Neural cell (in vitro differentiated cells): Measurements from ENCODE around the gene PLCH1.

Experiments used
- EZH2 ChIP-seq: fragments of 200-600, 300-800 bp; shearing (Covaris generic), sonication (generic); IDR thresholded peaks from 2 replicates; pipeline ENCODE4 v1.6.1; 2014; ENCODE audit warnings: antibody characterized with exemption, low read length, borderline replicate concordance, mild to moderate bottlenecking; ENCODE audit not compliant: insufficient read depth, poor library complexity, severe bottlenecking
- POLR2AphosphoS5 ChIP-seq: IDR thresholded peaks from 2 replicates; pipeline ENCODE4 v1.6.1; 2012
- RAD21 ChIP-seq: fragments of 450-650 bp; conservative IDR thresholded peaks from 2 replicates; pipeline ENCODE4 v1.6.1; 2014; ENCODE audit warnings: antibody characterized with exemption, mild to moderate bottlenecking, moderate library complexity
- SMC3 ChIP-seq: fragments of 450-650 bp; conservative IDR thresholded peaks from 2 replicates; pipeline ENCODE4 v1.6.1; 2014; ENCODE audit warnings: antibody characterized with exemption, mild to moderate bottlenecking, moderate library complexity; ENCODE audit not compliant: poor library complexity
- TAF1 ChIP-seq: IDR thresholded peaks from 2 replicates; pipeline ENCODE4 v1.6.1; 2012; ENCODE audit warnings: low read depth
- TF ChIP-seq, protein P1 (sequence below): fragments of 450-650 bp; IDR thresholded peaks from 2 replicates; pipeline ENCODE4 v1.5.1; 2014; ENCODE audit warnings: antibody characterized with exemption, mild to moderate bottlenecking, moderate library complexity; ENCODE audit not compliant: poor library complexity, severe bottlenecking
- TF ChIP-seq, protein P2 (sequence below): IDR thresholded peaks from 2 replicates; pipeline ENCODE4 v1.6.1; 2012; ENCODE audit warnings: borderline replicate concordance

DNA sequence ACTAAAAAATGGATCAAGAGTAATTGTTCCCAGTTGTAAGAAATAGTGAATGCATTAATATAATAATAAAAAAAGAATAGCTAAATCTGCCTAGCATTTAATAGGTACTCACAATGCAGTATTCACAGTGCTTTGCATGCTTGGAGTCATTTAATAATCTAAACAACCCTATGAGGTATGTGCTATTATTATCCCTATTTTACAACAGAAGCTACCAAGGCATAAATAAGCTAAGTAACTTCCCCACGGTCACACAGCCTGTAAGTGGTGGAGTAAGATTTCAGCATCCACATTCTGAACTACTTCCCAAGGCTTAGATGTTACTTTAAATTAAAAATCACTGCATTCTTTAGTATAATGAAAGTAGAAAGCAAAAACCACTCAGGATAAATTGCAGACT, 102.9 kb downstream of the PLCH1 start:
- TF ChIP-seq TAF1 (no peak), POLR2AphosphoS5 (no peak), EZH2 (no peak), SMC3 (no peak), RAD21 (no peak)
- TF ChIP-seq, protein P1, sequence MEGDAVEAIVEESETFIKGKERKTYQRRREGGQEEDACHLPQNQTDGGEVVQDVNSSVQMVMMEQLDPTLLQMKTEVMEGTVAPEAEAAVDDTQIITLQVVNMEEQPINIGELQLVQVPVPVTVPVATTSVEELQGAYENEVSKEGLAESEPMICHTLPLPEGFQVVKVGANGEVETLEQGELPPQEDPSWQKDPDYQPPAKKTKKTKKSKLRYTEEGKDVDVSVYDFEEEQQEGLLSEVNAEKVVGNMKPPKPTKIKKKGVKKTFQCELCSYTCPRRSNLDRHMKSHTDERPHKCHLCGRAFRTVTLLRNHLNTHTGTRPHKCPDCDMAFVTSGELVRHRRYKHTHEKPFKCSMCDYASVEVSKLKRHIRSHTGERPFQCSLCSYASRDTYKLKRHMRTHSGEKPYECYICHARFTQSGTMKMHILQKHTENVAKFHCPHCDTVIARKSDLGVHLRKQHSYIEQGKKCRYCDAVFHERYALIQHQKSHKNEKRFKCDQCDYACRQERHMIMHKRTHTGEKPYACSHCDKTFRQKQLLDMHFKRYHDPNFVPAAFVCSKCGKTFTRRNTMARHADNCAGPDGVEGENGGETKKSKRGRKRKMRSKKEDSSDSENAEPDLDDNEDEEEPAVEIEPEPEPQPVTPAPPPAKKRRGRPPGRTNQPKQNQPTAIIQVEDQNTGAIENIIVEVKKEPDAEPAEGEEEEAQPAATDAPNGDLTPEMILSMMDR: no peak
- TF ChIP-seq, protein P2, sequence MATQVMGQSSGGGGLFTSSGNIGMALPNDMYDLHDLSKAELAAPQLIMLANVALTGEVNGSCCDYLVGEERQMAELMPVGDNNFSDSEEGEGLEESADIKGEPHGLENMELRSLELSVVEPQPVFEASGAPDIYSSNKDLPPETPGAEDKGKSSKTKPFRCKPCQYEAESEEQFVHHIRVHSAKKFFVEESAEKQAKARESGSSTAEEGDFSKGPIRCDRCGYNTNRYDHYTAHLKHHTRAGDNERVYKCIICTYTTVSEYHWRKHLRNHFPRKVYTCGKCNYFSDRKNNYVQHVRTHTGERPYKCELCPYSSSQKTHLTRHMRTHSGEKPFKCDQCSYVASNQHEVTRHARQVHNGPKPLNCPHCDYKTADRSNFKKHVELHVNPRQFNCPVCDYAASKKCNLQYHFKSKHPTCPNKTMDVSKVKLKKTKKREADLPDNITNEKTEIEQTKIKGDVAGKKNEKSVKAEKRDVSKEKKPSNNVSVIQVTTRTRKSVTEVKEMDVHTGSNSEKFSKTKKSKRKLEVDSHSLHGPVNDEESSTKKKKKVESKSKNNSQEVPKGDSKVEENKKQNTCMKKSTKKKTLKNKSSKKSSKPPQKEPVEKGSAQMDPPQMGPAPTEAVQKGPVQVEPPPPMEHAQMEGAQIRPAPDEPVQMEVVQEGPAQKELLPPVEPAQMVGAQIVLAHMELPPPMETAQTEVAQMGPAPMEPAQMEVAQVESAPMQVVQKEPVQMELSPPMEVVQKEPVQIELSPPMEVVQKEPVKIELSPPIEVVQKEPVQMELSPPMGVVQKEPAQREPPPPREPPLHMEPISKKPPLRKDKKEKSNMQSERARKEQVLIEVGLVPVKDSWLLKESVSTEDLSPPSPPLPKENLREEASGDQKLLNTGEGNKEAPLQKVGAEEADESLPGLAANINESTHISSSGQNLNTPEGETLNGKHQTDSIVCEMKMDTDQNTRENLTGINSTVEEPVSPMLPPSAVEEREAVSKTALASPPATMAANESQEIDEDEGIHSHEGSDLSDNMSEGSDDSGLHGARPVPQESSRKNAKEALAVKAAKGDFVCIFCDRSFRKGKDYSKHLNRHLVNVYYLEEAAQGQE: no peak
